HepG2 (cell line): ENCODE measurements around the gene RLN3. TPM values are rescaled to one million over a fixed set of nuclear protein-coding genes. Genes with fewer than 3 reads are reported as not detected.

ENCODE experiments used
- ESRRA ChIP-seq: sonication (generic); formaldehyde crosslinking; IDR thresholded peaks from 2 replicates; pipeline ENCODE4 v1.5.1; 2020; ENCODE audit warnings: mild to moderate bottlenecking, low read depth, missing genetic modification reagents
- GZF1 ChIP-seq: sonication (generic); formaldehyde crosslinking; IDR thresholded peaks from 2 replicates; pipeline ENCODE4 v1.5.1; 2020; ENCODE audit warnings: mild to moderate bottlenecking, missing genetic modification reagents
- HOXA9 ChIP-seq: sonication (generic); formaldehyde crosslinking; IDR thresholded peaks from 2 replicates; pipeline ENCODE4 v1.8.1; 2022; ENCODE audit warnings: missing genetic modification reagents, mild to moderate bottlenecking, moderate library complexity, borderline replicate concordance
- IKZF1 ChIP-seq: fragments of 450-650 bp; IDR thresholded peaks from 2 replicates; pipeline ENCODE4 v1.7.1; 2016
- KLF9 ChIP-seq: IDR thresholded peaks from 2 replicates; pipeline ENCODE4 v1.6.1; 2016; ENCODE audit warnings: low read depth
- KMT2A ChIP-seq: sonication (generic); formaldehyde crosslinking; IDR thresholded peaks from 2 replicates; pipeline ENCODE4 v1.4.0; 2020; ENCODE audit warnings: missing genetic modification reagents
- MTA1 ChIP-seq: sonication (generic); formaldehyde crosslinking; IDR thresholded peaks from 2 replicates; pipeline ENCODE4 v1.4.0; 2020; ENCODE audit warnings: missing genetic modification reagents, mild to moderate bottlenecking, borderline replicate concordance
- PHF8 ChIP-seq: sonication (generic); formaldehyde crosslinking; IDR thresholded peaks from 2 replicates; pipeline ENCODE4 v1.5.0; 2020; ENCODE audit warnings: missing genetic modification reagents
- SOX5 ChIP-seq: IDR thresholded peaks from 2 replicates; pipeline ENCODE4 v1.6.1; 2016; ENCODE audit warnings: borderline replicate concordance
- SPEN ChIP-seq: sonication (generic); formaldehyde crosslinking; IDR thresholded peaks from 2 replicates; pipeline ENCODE4 v1.5.1; 2020; ENCODE audit warnings: low read depth, mild to moderate bottlenecking, missing genetic modification reagents
- SRSF1 ChIP-seq: fragments of 200-400 bp; formaldehyde crosslinking; optimal IDR thresholded peaks from 2 replicates; pipeline ENCODE3; 2017; ENCODE audit warnings: mild to moderate bottlenecking, low read depth, low read length, moderate library complexity
- SRY ChIP-seq: sonication (generic); formaldehyde crosslinking; IDR thresholded peaks from 2 replicates; pipeline ENCODE4 v1.8.0; 2022; ENCODE audit warnings: mild to moderate bottlenecking, missing genetic modification reagents
- WIZ ChIP-seq: sonication (generic); formaldehyde crosslinking; IDR thresholded peaks from 2 replicates; pipeline ENCODE4 v1.5.1; 2020; ENCODE audit warnings: mild to moderate bottlenecking, missing genetic modification reagents
- ZNF225 ChIP-seq: sonication (generic); formaldehyde crosslinking; IDR thresholded peaks from 2 replicates; pipeline ENCODE4 v1.4.0; 2020; ENCODE audit warnings: mild to moderate bottlenecking, missing genetic modification reagents
- ZNF432 ChIP-seq: sonication (generic); formaldehyde crosslinking; IDR thresholded peaks from 2 replicates; pipeline ENCODE4 v1.5.0; 2020; ENCODE audit warnings: missing genetic modification reagents, mild to moderate bottlenecking, borderline replicate concordance
- ZNF713 ChIP-seq: sonication (generic); formaldehyde crosslinking; IDR thresholded peaks from 2 replicates; pipeline ENCODE4 v1.4.0; 2020; ENCODE audit warnings: mild to moderate bottlenecking, missing genetic modification reagents
- ZNF773 ChIP-seq: sonication (generic); formaldehyde crosslinking; IDR thresholded peaks from 2 replicates; pipeline ENCODE4 v1.4.0; 2020; ENCODE audit warnings: missing genetic modification reagents, borderline replicate concordance
- ZSCAN9 ChIP-seq: IDR thresholded peaks from 2 replicates; pipeline ENCODE4 v1.6.1; 2016; ENCODE audit warnings: borderline replicate concordance
- ZUFSP ChIP-seq: sonication (generic); formaldehyde crosslinking; IDR thresholded peaks from 2 replicates; pipeline ENCODE4 v1.9.0; 2021; ENCODE audit warnings: missing genetic modification reagents, mild to moderate bottlenecking, borderline replicate concordance
- polyA plus RNA-seq, 8 experiments: library from polyadenylated mRNA; depleted of rRNA in 3 of 8; stranded (reverse) in 7 of 8; unstranded in 1 of 8; fragments of >200 nt; fragmentation: Illumina TruSeq in 4 of 8; extraction: Trizol in 4 of 8; gene quantifications; 2 replicates each; pipeline versions ENCODE4 v1.2.1 to v1.2.3, GENCODE V29; 2011 to 2016; ENCODE audit warnings: low read depth in 4 of 8, missing spikeins in 1 of 8, mixed read lengths in 1 of 8; ENCODE audit not compliant: insufficient read depth in 1 of 8
- total RNA-seq, 5 experiments: library from RNA; depleted of rRNA; stranded (reverse); fragments of >200 nt; fragmentation: Illumina TruSeq; extraction: Trizol; gene quantifications; 2 replicates each; pipeline ENCODE4 v1.2.3, GENCODE V29; 2016; ENCODE audit warnings: low read depth in 1 of 5
- TF ChIP-seq, protein P1 (sequence below): sonication (generic); formaldehyde crosslinking; IDR thresholded peaks from 2 replicates; pipeline ENCODE4 v1.4.0; 2020; ENCODE audit warnings: mild to moderate bottlenecking, missing genetic modification reagents
- TF ChIP-seq, protein P2 (sequence below): IDR thresholded peaks from 2 replicates; pipeline ENCODE4 v1.6.1; 2012; ENCODE audit warnings: low read length, improper control_type of control experiment
- TF ChIP-seq, protein P3 (sequence below): sonication (generic); formaldehyde crosslinking; IDR thresholded peaks from 2 replicates; pipeline ENCODE4 v1.4.0; 2020; ENCODE audit warnings: missing genetic modification reagents, borderline replicate concordance

Gene RLN3
- total and polyA plus RNA-seq, 2 of the 13 experiments (the other 11 are each of a cell fraction or from before 2014, with no cell fraction given): not detected

- TF ChIP-seq MTA1 (CRISPR knock-in tag) (no peak; the same call in 1 of the 2 replicates), ZSCAN9 (CRISPR knock-in tag) (peak; percentile 86; the same call in 1 of the 2 replicates), ZNF225 (peak; percentile 46; the same call in 1 of the 2 replicates), IKZF1 (no peak), ZNF713 (CRISPR knock-in tag) (0 out of 2 replicates have a peak, but pooled peaks have one; percentile 48), ESRRA (no peak), ZNF432 (CRISPR knock-in tag) (no peak), SOX5 (CRISPR knock-in tag) (0 out of 2 replicates have a peak, but pooled peaks have one; percentile 33), WIZ (CRISPR knock-in tag) (peak; percentile 83; the same call in 1 of the 2 replicates), SRSF1 (no peak), SPEN (CRISPR knock-in tag) (peak; percentile 73), KMT2A (peak; percentile 79; the same call in 1 of the 2 replicates), PHF8 (CRISPR knock-in tag) (peak; percentile 93; the same call in 1 of the 2 replicates), HOXA9 (no peak), GZF1 (CRISPR knock-in tag) (peak; percentile 40; the same call in 1 of the 2 replicates), KLF9 (CRISPR knock-in tag) (no peak), SRY (0 out of 2 replicates have a peak, but pooled peaks have one; percentile 42), ZNF773 (CRISPR knock-in tag) (no peak), ZUFSP (no peak)
- TF ChIP-seq, protein P1, sequence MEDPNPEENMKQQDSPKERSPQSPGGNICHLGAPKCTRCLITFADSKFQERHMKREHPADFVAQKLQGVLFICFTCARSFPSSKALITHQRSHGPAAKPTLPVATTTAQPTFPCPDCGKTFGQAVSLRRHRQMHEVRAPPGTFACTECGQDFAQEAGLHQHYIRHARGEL (CRISPR knock-in tag): peak; percentile 67
- TF ChIP-seq, protein P2, sequence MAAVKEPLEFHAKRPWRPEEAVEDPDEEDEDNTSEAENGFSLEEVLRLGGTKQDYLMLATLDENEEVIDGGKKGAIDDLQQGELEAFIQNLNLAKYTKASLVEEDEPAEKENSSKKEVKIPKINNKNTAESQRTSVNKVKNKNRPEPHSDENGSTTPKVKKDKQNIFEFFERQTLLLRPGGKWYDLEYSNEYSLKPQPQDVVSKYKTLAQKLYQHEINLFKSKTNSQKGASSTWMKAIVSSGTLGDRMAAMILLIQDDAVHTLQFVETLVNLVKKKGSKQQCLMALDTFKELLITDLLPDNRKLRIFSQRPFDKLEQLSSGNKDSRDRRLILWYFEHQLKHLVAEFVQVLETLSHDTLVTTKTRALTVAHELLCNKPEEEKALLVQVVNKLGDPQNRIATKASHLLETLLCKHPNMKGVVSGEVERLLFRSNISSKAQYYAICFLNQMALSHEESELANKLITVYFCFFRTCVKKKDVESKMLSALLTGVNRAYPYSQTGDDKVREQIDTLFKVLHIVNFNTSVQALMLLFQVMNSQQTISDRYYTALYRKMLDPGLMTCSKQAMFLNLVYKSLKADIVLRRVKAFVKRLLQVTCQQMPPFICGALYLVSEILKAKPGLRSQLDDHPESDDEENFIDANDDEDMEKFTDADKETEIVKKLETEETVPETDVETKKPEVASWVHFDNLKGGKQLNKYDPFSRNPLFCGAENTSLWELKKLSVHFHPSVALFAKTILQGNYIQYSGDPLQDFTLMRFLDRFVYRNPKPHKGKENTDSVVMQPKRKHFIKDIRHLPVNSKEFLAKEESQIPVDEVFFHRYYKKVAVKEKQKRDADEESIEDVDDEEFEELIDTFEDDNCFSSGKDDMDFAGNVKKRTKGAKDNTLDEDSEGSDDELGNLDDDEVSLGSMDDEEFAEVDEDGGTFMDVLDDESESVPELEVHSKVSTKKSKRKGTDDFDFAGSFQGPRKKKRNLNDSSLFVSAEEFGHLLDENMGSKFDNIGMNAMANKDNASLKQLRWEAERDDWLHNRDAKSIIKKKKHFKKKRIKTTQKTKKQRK: no peak
- TF ChIP-seq, protein P3, sequence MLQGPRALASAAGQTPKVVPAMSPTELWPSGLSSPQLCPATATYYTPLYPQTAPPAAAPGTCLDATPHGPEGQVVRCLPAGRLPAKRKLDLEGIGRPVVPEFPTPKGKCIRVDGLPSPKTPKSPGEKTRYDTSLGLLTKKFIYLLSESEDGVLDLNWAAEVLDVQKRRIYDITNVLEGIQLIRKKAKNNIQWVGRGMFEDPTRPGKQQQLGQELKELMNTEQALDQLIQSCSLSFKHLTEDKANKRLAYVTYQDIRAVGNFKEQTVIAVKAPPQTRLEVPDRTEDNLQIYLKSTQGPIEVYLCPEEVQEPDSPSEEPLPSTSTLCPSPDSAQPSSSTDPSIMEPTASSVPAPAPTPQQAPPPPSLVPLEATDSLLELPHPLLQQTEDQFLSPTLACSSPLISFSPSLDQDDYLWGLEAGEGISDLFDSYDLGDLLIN: no peak; the same call in 1 of the 2 replicates
Measured at GRCh38 chr19:14006766-14007562, 21.0 kb upstream of the RLN3 start (continued).
